GM12891 (cell line): ENCODE data around the gene HMCN2.

Experiments
- PAX5 ChIP-seq: IDR thresholded peaks from 2 replicates; pipeline ENCODE4 v1.6.1; 2011; ENCODE audit warnings: low read length, moderate library complexity, mild to moderate bottlenecking; ENCODE audit not compliant: insufficient read depth, severe bottlenecking
- POLR2A ChIP-seq: IDR thresholded peaks from 2 replicates; pipeline ENCODE4 v1.6.1; 2011; ENCODE audit warnings: low read depth, low read length, control low read depth
- POLR2AphosphoS5 ChIP-seq: IDR thresholded peaks from 2 replicates; pipeline ENCODE4 v1.6.1; 2011; ENCODE audit warnings: low read depth, low read length, control low read depth
- POU2F2 ChIP-seq: IDR thresholded peaks from 2 replicates; pipeline ENCODE4 v1.6.1; 2011; ENCODE audit warnings: low read depth, mild to moderate bottlenecking, control low read depth, low read length, moderate library complexity
- SPI1 ChIP-seq: IDR thresholded peaks from 2 replicates; pipeline ENCODE4 v1.6.1; 2011; ENCODE audit warnings: low read depth, low read length, control low read depth
- TAF1 ChIP-seq: IDR thresholded peaks from 2 replicates; pipeline ENCODE4 v1.6.1; 2011; ENCODE audit warnings: low read depth, low read length, control low read depth

DNA sequence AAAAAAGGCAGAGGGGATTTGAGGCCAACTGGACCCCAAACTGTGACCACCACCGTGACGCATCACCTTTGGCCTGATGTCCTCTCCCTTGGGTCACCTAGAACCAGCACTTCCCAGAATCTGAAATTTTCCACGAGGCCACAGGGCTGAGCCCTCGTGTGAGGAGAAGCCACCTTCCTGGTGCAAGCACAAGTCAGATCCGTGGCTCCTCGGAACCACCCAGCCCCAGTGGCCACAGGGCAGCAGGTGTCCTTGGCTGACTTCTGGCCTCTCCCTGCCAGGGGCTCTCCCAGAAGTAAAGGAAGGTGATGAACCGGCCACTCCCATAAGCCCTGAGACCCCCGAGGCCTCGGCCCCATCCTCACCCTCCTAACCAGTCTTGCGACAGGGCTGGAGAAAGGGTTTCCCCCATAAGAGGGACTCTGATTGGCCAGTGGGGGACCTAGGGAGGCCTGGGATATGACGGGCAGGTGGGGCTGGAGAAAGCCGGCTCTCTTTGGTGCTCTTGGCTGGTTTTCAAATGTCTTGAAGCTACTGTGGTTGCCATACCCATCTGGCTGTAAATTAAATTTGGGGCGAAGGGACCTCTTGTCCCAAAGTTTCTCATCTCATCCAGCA, 20.9 kb upstream of the HMCN2 start:
- TF ChIP-seq POLR2AphosphoS5, result no peak
- no peak for TF ChIP-seq POLR2A
- no peak for TF ChIP-seq TAF1
- no peak for TF ChIP-seq SPI1
- no peak for TF ChIP-seq PAX5
- no peak for TF ChIP-seq POU2F2
